HL-60 (cell line): ENCODE measurements around the gene E4F1.

Experiments
- POLR2AphosphoS5 ChIP-seq: IDR thresholded peaks from 2 replicates; pipeline ENCODE4 v1.6.1; 2012; ENCODE audit warnings: low read depth
- TF ChIP-seq, protein P1 (sequence below): IDR thresholded peaks from one replicate; pipeline ENCODE4 v1.5.1; 2011; ENCODE audit warnings: low read length, control low read depth, inconsistent platforms; ENCODE audit not compliant: insufficient read depth
- TF ChIP-seq, protein P2 (sequence below): IDR thresholded peaks from 2 replicates; pipeline ENCODE4 v1.6.1; 2012; ENCODE audit warnings: low read depth; ENCODE audit not compliant: insufficient replicate concordance

DNA sequence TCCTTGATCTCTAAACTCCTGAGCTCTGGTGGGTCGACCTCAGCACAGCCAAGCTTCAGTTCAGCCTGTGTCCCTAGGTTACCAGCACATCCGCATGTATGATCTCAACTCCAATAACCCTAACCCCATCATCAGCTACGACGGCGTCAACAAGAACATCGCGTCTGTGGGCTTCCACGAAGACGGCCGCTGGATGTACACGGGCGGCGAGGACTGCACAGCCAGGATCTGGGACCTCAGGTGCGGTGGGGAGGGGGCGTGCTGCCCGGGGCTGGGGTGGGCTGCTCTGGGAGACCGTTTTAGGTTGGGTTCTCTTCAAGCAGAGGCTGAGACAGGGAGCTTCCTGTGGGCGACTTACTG lies 17.0 kb upstream of the E4F1 start:
- TF ChIP-seq, protein P1, sequence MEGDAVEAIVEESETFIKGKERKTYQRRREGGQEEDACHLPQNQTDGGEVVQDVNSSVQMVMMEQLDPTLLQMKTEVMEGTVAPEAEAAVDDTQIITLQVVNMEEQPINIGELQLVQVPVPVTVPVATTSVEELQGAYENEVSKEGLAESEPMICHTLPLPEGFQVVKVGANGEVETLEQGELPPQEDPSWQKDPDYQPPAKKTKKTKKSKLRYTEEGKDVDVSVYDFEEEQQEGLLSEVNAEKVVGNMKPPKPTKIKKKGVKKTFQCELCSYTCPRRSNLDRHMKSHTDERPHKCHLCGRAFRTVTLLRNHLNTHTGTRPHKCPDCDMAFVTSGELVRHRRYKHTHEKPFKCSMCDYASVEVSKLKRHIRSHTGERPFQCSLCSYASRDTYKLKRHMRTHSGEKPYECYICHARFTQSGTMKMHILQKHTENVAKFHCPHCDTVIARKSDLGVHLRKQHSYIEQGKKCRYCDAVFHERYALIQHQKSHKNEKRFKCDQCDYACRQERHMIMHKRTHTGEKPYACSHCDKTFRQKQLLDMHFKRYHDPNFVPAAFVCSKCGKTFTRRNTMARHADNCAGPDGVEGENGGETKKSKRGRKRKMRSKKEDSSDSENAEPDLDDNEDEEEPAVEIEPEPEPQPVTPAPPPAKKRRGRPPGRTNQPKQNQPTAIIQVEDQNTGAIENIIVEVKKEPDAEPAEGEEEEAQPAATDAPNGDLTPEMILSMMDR = no peak
- no peak for TF ChIP-seq POLR2AphosphoS5
- TF ChIP-seq, protein P2, sequence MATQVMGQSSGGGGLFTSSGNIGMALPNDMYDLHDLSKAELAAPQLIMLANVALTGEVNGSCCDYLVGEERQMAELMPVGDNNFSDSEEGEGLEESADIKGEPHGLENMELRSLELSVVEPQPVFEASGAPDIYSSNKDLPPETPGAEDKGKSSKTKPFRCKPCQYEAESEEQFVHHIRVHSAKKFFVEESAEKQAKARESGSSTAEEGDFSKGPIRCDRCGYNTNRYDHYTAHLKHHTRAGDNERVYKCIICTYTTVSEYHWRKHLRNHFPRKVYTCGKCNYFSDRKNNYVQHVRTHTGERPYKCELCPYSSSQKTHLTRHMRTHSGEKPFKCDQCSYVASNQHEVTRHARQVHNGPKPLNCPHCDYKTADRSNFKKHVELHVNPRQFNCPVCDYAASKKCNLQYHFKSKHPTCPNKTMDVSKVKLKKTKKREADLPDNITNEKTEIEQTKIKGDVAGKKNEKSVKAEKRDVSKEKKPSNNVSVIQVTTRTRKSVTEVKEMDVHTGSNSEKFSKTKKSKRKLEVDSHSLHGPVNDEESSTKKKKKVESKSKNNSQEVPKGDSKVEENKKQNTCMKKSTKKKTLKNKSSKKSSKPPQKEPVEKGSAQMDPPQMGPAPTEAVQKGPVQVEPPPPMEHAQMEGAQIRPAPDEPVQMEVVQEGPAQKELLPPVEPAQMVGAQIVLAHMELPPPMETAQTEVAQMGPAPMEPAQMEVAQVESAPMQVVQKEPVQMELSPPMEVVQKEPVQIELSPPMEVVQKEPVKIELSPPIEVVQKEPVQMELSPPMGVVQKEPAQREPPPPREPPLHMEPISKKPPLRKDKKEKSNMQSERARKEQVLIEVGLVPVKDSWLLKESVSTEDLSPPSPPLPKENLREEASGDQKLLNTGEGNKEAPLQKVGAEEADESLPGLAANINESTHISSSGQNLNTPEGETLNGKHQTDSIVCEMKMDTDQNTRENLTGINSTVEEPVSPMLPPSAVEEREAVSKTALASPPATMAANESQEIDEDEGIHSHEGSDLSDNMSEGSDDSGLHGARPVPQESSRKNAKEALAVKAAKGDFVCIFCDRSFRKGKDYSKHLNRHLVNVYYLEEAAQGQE = no peak
